Right renal pelvis (tissue), 4 donors: ENCODE results near the gene TAPBP. TPM values are rescaled to one million over a fixed set of nuclear protein-coding genes. Genes with fewer than 3 reads are reported as not detected.

Source experiments
- DNase-seq, 4 donors: peaks; one replicate each; pipeline ENCODE4 v3.0.0-alpha.2; 2013; ENCODE audit warnings: low read depth in 4 of 4, low spot score in 3 of 4, missing footprints in 1 of 4
- polyA plus RNA-seq, 4 donors: library from polyadenylated mRNA; unstranded; fragments of 120-200 nt; gene quantifications; one replicate each; pipeline ENCODE4 v1.2.1, GENCODE V29; 2013; ENCODE audit not compliant: insufficient read length in 4 of 4

Gene TAPBP
- polyA plus RNA-seq, 4 donors, result 31.8 to 43.1 (median 36.2) TPM

GRCh38 chr6:33320315-33321181, 6.7 kb upstream of the TAPBP start:
- no peak for DNase-seq

- no peak for DNase-seq
These were observed 6.0 kb upstream of the TAPBP start for GRCh38 chr6:33319939-33320314.

- no peak for DNase-seq
These were observed 4.7 kb upstream of the TAPBP start for GRCh38 chr6:33318426-33319073.

GRCh38 chr6:33317669-33318425, 4.0 kb upstream of the TAPBP start, which contains the start of gene ZBTB22:
Gene ZBTB22, minus strand, starts transcription at chr6:33317744. Its CDS starts 828 bp downstream, at chr6:33316916.
- peak; percentile 98 to 100 (median 99) for DNase-seq

- DNase-seq, result no peak
These were observed 3.5 kb upstream of the TAPBP start for GRCh38 chr6:33317419-33317668.

GRCh38 chr6:33316603-33317418, 2.9 kb upstream of the TAPBP start:
- DNase-seq, result no peak

- DNase-seq, result no peak
These were observed 2.1 kb upstream of the TAPBP start for GRCh38 chr6:33315793-33316602.

GRCh38 chr6:33314943-33315792, 1.3 kb upstream of the TAPBP start:
- DNase-seq, result no peak

- peak in 1 of 4 donors; percentile 45 for DNase-seq
These were observed 651 bp upstream of the TAPBP start for GRCh38 chr6:33314515-33314942.

- no peak for DNase-seq
These were observed 671 bp downstream of the TAPBP start for GRCh38 chr6:33313105-33313708.

- DNase-seq, result no peak
These were observed 1.3 kb downstream of the TAPBP start for GRCh38 chr6:33312361-33313104.

GRCh38 chr6:33306356-33306755, 7.5 kb downstream of the TAPBP start:
- DNase-seq, result no peak

GRCh38 chr6:33305052-33305451, 8.8 kb downstream of the TAPBP start:
- no peak for DNase-seq

- no peak for DNase-seq
These were observed 9.7 kb downstream of the TAPBP start for GRCh38 chr6:33304216-33304615.

GRCh38 chr6:33301877-33302276, 12.0 kb downstream of the TAPBP start:
- DNase-seq, result no peak

GRCh38 chr6:33299237-33299944, 14.5 kb downstream of the TAPBP start:
- peak in 2 of 4 donors; percentile 84 to 88 for DNase-seq

GRCh38 chr6:33298773-33299236, 15.1 kb downstream of the TAPBP start, which contains the start of gene RGL2:
Gene RGL2, minus strand, starts transcription at chr6:33298942. Its CDS starts 332 bp downstream, at chr6:33298610.
- no peak for DNase-seq
